K562 (cell line): Measurements from ENCODE around the gene NHS. TPM values are rescaled to one million over a fixed set of nuclear protein-coding genes. Genes with fewer than 3 reads are reported as not detected.

Experiments
- ATAC-seq: fragments of 200-7000 bp; cut with Tn5 transposase; 3 replicates; pipeline ENCODE4 v1.9.1; 2020; ENCODE audit warnings: moderate library complexity
- BruUV-seq: library from RNA; stranded (reverse); fragments of 400-500 nt; replicated peaks from 2 replicates; lab custom pipeline; 2021; lab: Mats Ljungman, UMichigan
- CTCF ChIA-PET: fragments of 300-600 bp; formaldehyde crosslinking; extraction: SDS; loops from one replicate; lab custom pipeline; 2021; ENCODE audit warnings: low intra/inter-chr PET ratio; lab: Yijun Ruan, JAX
- POLR2A ChIA-PET: fragments of 300-600, 350-650 bp; sonication (Branson Sonifier 250); formaldehyde crosslinking; extraction: SDS; loops from one replicate; lab custom pipeline; 2021; ENCODE audit warnings: antibody characterized with exemption, inconsistent platforms; lab: Yijun Ruan, JAX
- DNase-seq, 4 experiments: peaks; one replicate each; pipeline versions ENCODE4 v3.0.0 to v3.0.0-alpha.2; 2011 to 2018; ENCODE audit warnings: low spot score in 3 of 4, mixed read lengths in 3 of 4; ENCODE audit errors: extremely low read depth in 1 of 4
- FAIRE-seq: peaks from 2 replicates; lab custom pipeline; 2011; peaks lifted over from hg19 to GRCh38; lab: Jason Lieb, UNC
- H2AFZ ChIP-seq: 2 replicates; pipeline ENCODE4 v1.6.0; 2011; ENCODE audit warnings: low read depth, low read length, control low read depth, inconsistent platforms
- H3K27ac ChIP-seq: fragments of 200-600 bp; 3 replicates; pipeline ENCODE4 v1.8.0; 2011; ENCODE audit warnings: low read depth, mild to moderate bottlenecking, control low read depth, inconsistent platforms, low read length, moderate library complexity, mixed read lengths; ENCODE audit errors: extremely low read depth
- H3K27me3 ChIP-seq, 2 experiments: fragments of 300-600 bp in 1 of 2; 2 replicates in 1 of 2; 3 replicates in 1 of 2; pipeline versions ENCODE4 v1.6.0 to v1.8.0; 2011; ENCODE audit warnings: inconsistent platforms in 2 of 2, low read length in 2 of 2, mild to moderate bottlenecking in 1 of 2, mixed read lengths in 1 of 2, moderate library complexity in 1 of 2; ENCODE audit not compliant: control insufficient read depth in 2 of 2, insufficient read depth in 2 of 2
- H3K36me3 ChIP-seq: fragments of 300-600 bp; 3 replicates; pipeline ENCODE4 v1.8.0; 2011; ENCODE audit warnings: mild to moderate bottlenecking, low read length, inconsistent platforms; ENCODE audit not compliant: control insufficient read depth, insufficient read depth
- H3K4me1 ChIP-seq, 2 experiments: fragments of 200-600 bp in 1 of 2; replicated peaks in 1 of 2; 2 replicates in 1 of 2; 3 replicates in 1 of 2; pipeline versions ENCODE4 v1.5.1 to v1.8.0; 2011; ENCODE audit warnings: inconsistent platforms in 2 of 2, low read length in 2 of 2, mild to moderate bottlenecking in 1 of 2, mixed read lengths in 1 of 2, moderate library complexity in 1 of 2; ENCODE audit not compliant: control insufficient read depth in 2 of 2, insufficient read depth in 2 of 2
- H3K4me2 ChIP-seq: 2 replicates; pipeline ENCODE4 v1.6.1; 2011; ENCODE audit warnings: low read length, control low read depth, inconsistent platforms, mixed read lengths; ENCODE audit not compliant: insufficient read depth
- H3K4me3 ChIP-seq: fragments of 200-600 bp; sonication (generic), shearing (Covaris generic); 2 replicates; pipeline ENCODE4 v1.5.1; 2016; ENCODE audit warnings: control low read depth, inconsistent platforms
- H3K79me2 ChIP-seq: fragments of 200-600 bp; 3 replicates; pipeline ENCODE4 v1.8.0; 2011; ENCODE audit warnings: low read length, inconsistent platforms; ENCODE audit not compliant: control insufficient read depth, insufficient read depth
- H3K9ac ChIP-seq, 2 experiments: 2 replicates each; pipeline versions ENCODE4 v1.6.0 to v1.6.1; 2011; ENCODE audit warnings: low read depth in 2 of 2, low read length in 2 of 2, control low read depth in 1 of 2, inconsistent platforms in 1 of 2, mild to moderate bottlenecking in 1 of 2, mixed read lengths in 1 of 2; ENCODE audit not compliant: insufficient read depth in 1 of 2
- H3K9me1 ChIP-seq: one replicate; pipeline ENCODE4 v1.6.0; 2011; ENCODE audit warnings: inconsistent platforms, mild to moderate bottlenecking, low read length, moderate library complexity; ENCODE audit not compliant: control insufficient read depth, insufficient read depth
- H3K9me3 ChIP-seq: replicated peaks from 2 replicates; pipeline ENCODE4 v1.5.1; 2011; ENCODE audit warnings: low read depth, low read length, inconsistent platforms; ENCODE audit not compliant: control insufficient read depth, insufficient read depth
- H4K20me1 ChIP-seq: replicated peaks from 2 replicates; pipeline ENCODE4 v1.6.1; 2011; ENCODE audit warnings: low read length, inconsistent platforms, mixed read lengths; ENCODE audit not compliant: control insufficient read depth, insufficient read depth
- BDP1 ChIP-seq: IDR thresholded peaks from 3 replicates; pipeline ENCODE4 v1.6.1; 2011; ENCODE audit not compliant: insufficient read length, insufficient read depth
- CGGBP1 ChIP-seq: fragments of 250-450 bp; sonication (Bioruptor Pico); IDR thresholded peaks from 2 replicates; pipeline ENCODE4 v1.9.0; 2021; ENCODE audit warnings: mild to moderate bottlenecking
- ELF1 ChIP-seq: fragments of 200-800 bp; sonication (Bioruptor generic); IDR thresholded peaks from 2 replicates; pipeline ENCODE4 v1.6.1; 2016; ENCODE audit warnings: missing genetic modification characterization, missing compliant biosample characterization
- ETS2 ChIP-seq: IDR thresholded peaks from 2 replicates; pipeline ENCODE4 v1.6.1; 2016; ENCODE audit warnings: borderline replicate concordance, missing genetic modification characterization, mild to moderate bottlenecking, moderate library complexity, missing compliant biosample characterization; ENCODE audit not compliant: poor library complexity, severe bottlenecking
- FOXK2 ChIP-seq, 2 experiments: fragments of 450-650 bp; IDR thresholded peaks in 1 of 2; conservative IDR thresholded peaks in 1 of 2; 2 replicates each; pipeline ENCODE4 v1.6.1; 2016; ENCODE audit warnings: low read depth in 2 of 2, mild to moderate bottlenecking in 1 of 2
- MAFF ChIP-seq: IDR thresholded peaks from 2 replicates; pipeline ENCODE4 v1.6.1; 2012; ENCODE audit warnings: low read length, improper control_type of control experiment
- SRF ChIP-seq, 2 experiments: fragments of 250-450, 450-650 bp in 1 of 2; sonication (Bioruptor Pico) in 1 of 2; sonication (generic) in 1 of 2; formaldehyde crosslinking; IDR thresholded peaks; 2 replicates each; pipeline versions ENCODE4 v1.5.0 to v1.5.1; 2020 to 2022; ENCODE audit warnings: mild to moderate bottlenecking in 1 of 2, missing genetic modification reagents in 1 of 2
- TAF15 ChIP-seq: fragments of 200-400 bp; formaldehyde crosslinking; IDR thresholded peaks from 2 replicates; pipeline ENCODE4 v1.6.1; 2017; ENCODE audit warnings: mild to moderate bottlenecking, low read depth, low read length, moderate library complexity
- ZNF212 ChIP-seq: fragments of 450-650 bp; formaldehyde crosslinking; IDR thresholded peaks from 2 replicates; pipeline ENCODE4 v1.4.0; 2020; ENCODE audit warnings: mild to moderate bottlenecking
- WGBS: fragments of 100-300 bp; shearing (Covaris generic); methylation state at CpG from one replicate; pipeline ENCODE4 v1.1.6; 2016; ENCODE audit warnings: low coverage, mixed read lengths; ENCODE audit not compliant: insufficient coverage; ENCODE audit errors: missing lambda C conversion rate; 5-methylcytosine and 5-hydroxymethylcytosine counted together
- in situ Hi-C: fragments of 300-500 bp; cut with MboI; formaldehyde crosslinking; loops from 4 replicates; pipeline ENCODE4 v1.15.0; 2018; ENCODE audit warnings: inconsistent platforms, mixed read lengths
- intact Hi-C: fragments of 100-400 bp; cut with micrococcal nuclease; formaldehyde crosslinking; loops from 2 replicates; pipeline ENCODE4 v1.14.2; 2022
- polyA plus RNA-seq, 8 experiments: library from polyadenylated mRNA; depleted of rRNA in 4 of 8; stranded (reverse) in 5 of 8; unstranded in 3 of 8; fragments of >200 nt; fragmentation: Nextera tagmentation in 2 of 8; fragmentation: Illumina TruSeq in 1 of 8; extraction: Ambion mirVana in 2 of 8; extraction: Trizol in 1 of 8; gene quantifications; 2 replicates each; pipeline versions ENCODE4 v1.2.1 to v1.2.3, GENCODE V29; 2011 to 2014; ENCODE audit warnings: inconsistent platforms in 1 of 8, missing spikeins in 1 of 8
- total RNA-seq, 7 experiments: library from RNA; depleted of rRNA in 6 of 7; stranded (reverse); fragments of >200 nt in 6 of 7; fragmentation: Illumina TruSeq in 2 of 7; extraction: Trizol in 2 of 7; gene quantifications; 2 replicates each; pipeline versions ENCODE4 v1.2.1 to v1.2.3, GENCODE V29; 2011 to 2021; ENCODE audit warnings: low replicate concordance in 1 of 7

NHS gene
- total and polyA plus RNA-seq, 9 of the 15 experiments (the other 6 are each of a cell fraction or from before 2014, with no cell fraction given): 0.02 TPM; not detected in 8

GRCh38 chrX:17617806-17618205 is 242.8 kb downstream of the NHS start:
- Histone ChIP-seq H4K20me1 (no peaks in the 10 kb centered on the region), H3K4me3 (no peak overlapping the region), H2AFZ (no peak overlapping the region), H3K4me2 (no peak overlapping the region), H3K36me3 (no peaks in the 10 kb centered on the region), H3K27me3 (no peaks in the 10 kb centered on the region), H3K27ac (no peak overlapping the region), H3K9me1 (no peaks in the 10 kb centered on the region), H3K9ac (no peak overlapping the region), H3K79me2 (no peaks in the 10 kb centered on the region), H3K4me1 (no peaks in the 10 kb centered on the region), H3K9me3 (no peaks in the 10 kb centered on the region)
- no TSS peak for BruUV-seq
- TF ChIP-seq MAFF: no peak
- no peak for TF ChIP-seq ZNF212 (CRISPR knock-in tag)
- no peak for TF ChIP-seq SRF (CRISPR knock-in tag; IDR thresholded peaks at IDR 0.05)
- TF ChIP-seq FOXK2 (conservative IDR thresholded peaks at IDR 0.05 in 1 of 2, IDR thresholded peaks at IDR 0.05 in 1 of 2; ENCODE audit: low read depth in 2 of 2): no peak
- no peak for TF ChIP-seq ETS2
- no peak for TF ChIP-seq ELF1 (tag)
- no peak for TF ChIP-seq TAF15
- no peak for TF ChIP-seq BDP1
- no peak for TF ChIP-seq CGGBP1 (CRISPR knock-in tag)
- CTCF ChIA-PET: no interaction called here
- POLR2A ChIA-PET: interaction anchor here (0.8 kb wide), 1 partner anchor 12 kb away, joined by 3 read pairs; no protein-coding TSS in a partner anchor
- WGBS: 0% methylated on average over 3 of the region's 3 CpGs
- FAIRE-seq (no peak), DNase-seq (no peak), ATAC-seq (no peak)
- in situ Hi-C loops: no loop called here
- intact Hi-C loops: no loop called here
